GM12878 (cell line): ENCODE measurements around the gene TSC2. TPM values are rescaled to one million over a fixed set of nuclear protein-coding genes. Genes with fewer than 3 reads are reported as not detected.

Experiments used
- ATAC-seq: fragments of 200-7000 bp; cut with Tn5 transposase; 3 replicates; pipeline ENCODE4 v1.9.1; 2020; ENCODE audit warnings: mild to moderate bottlenecking, moderate library complexity
- BruUV-seq: library from RNA; stranded (reverse); fragments of 400-500 nt; replicated peaks from 2 replicates; lab custom pipeline; 2021; lab: Mats Ljungman, UMichigan
- CTCF ChIA-PET: fragments of 300-600 bp; sonication (Branson Sonifier 250); formaldehyde crosslinking; extraction: SDS; loops from one replicate; lab custom pipeline; 2021; ENCODE audit warnings: inconsistent platforms; lab: Yijun Ruan, JAX
- POLR2A ChIA-PET: fragments of 350-600 bp; formaldehyde crosslinking; extraction: SDS; loops from one replicate; lab custom pipeline; 2021; ENCODE audit warnings: inconsistent platforms; lab: Charles Lee
- RAD21 ChIA-PET: fragments of 300-600 bp; sonication (Branson Sonifier 250); formaldehyde crosslinking; loops from one replicate; lab custom pipeline; 2023; ENCODE audit warnings: antibody characterized with exemption; ENCODE audit not compliant: unreplicated experiment; lab: Charles Lee
- SMC1A ChIA-PET: fragments of 300-600 bp; sonication (Branson Sonifier 250); formaldehyde crosslinking; loops from one replicate; lab custom pipeline; 2023; ENCODE audit not compliant: unreplicated experiment, uncharacterized antibody; lab: Charles Lee
- DNase-seq: peaks from one replicate; pipeline ENCODE4 v3.0.0-alpha.2; 2011; ENCODE audit warnings: low read depth, low spot score
- FAIRE-seq: peaks from 3 replicates; lab custom pipeline; 2011; peaks lifted over from hg19 to GRCh38; lab: Jason Lieb, UNC
- H2AFZ ChIP-seq: 2 replicates; pipeline ENCODE4 v1.6.0; 2011; ENCODE audit warnings: low read depth, low read length, control low read depth; ENCODE audit not compliant: control insufficient read depth
- H3K27ac ChIP-seq: 2 replicates; pipeline ENCODE4 v1.5.1; 2011; ENCODE audit warnings: control low read depth; ENCODE audit not compliant: control insufficient read depth, insufficient read depth
- H3K27me3 ChIP-seq, 2 experiments: replicated peaks in 1 of 2; 2 replicates each; pipeline versions ENCODE4 v1.6.0 to v1.6.1; 2011; ENCODE audit warnings: low read length in 1 of 2; ENCODE audit not compliant: control insufficient read depth in 2 of 2, insufficient read depth in 2 of 2
- H3K36me3 ChIP-seq, 2 experiments: 2 replicates each; pipeline ENCODE4 v1.5.1; 2011; ENCODE audit warnings: low read length in 1 of 2; ENCODE audit not compliant: control insufficient read depth in 2 of 2, insufficient read depth in 2 of 2
- H3K4me1 ChIP-seq: 2 replicates; pipeline ENCODE4 v1.6.1; 2011; ENCODE audit warnings: mild to moderate bottlenecking, low read length, moderate library complexity, mixed read lengths; ENCODE audit not compliant: control insufficient read depth, insufficient read depth
- H3K4me2 ChIP-seq: 2 replicates; pipeline ENCODE4 v1.6.0; 2011; ENCODE audit warnings: control low read depth; ENCODE audit not compliant: control insufficient read depth, insufficient read depth
- H3K4me3 ChIP-seq: fragments of 200-600 bp; sonication (generic); 2 replicates; pipeline ENCODE4 v1.5.1; 2016
- H3K79me2 ChIP-seq: 2 replicates; pipeline ENCODE4 v1.6.0; 2011; ENCODE audit warnings: low read length; ENCODE audit not compliant: control insufficient read depth, insufficient read depth
- H3K9ac ChIP-seq: 2 replicates; pipeline ENCODE4 v1.8.0; 2011; ENCODE audit warnings: low read length, control low read depth, mixed read lengths; ENCODE audit not compliant: control insufficient read depth, insufficient read depth
- H3K9me3 ChIP-seq: replicated peaks from 3 replicates; pipeline ENCODE4 v1.5.1; 2011; ENCODE audit warnings: mild to moderate bottlenecking, low read length; ENCODE audit not compliant: control insufficient read depth, insufficient read depth
- H4K20me1 ChIP-seq: 2 replicates; pipeline ENCODE4 v1.6.0; 2011; ENCODE audit not compliant: control insufficient read depth, insufficient read depth
- CREM ChIP-seq: IDR thresholded peaks from 2 replicates; pipeline ENCODE4 v1.6.1; 2014; ENCODE audit warnings: antibody characterized with exemption, low read depth
- FOS ChIP-seq: IDR thresholded peaks from 3 replicates; pipeline ENCODE4 v1.6.1; 2011; ENCODE audit warnings: borderline replicate concordance; ENCODE audit not compliant: insufficient read length; ENCODE audit errors: extremely low read depth
- MTA2 ChIP-seq: fragments of 450-650 bp; IDR thresholded peaks from 2 replicates; pipeline ENCODE4 v1.6.1; 2016; ENCODE audit warnings: low read depth, mild to moderate bottlenecking, moderate library complexity
- MXI1 ChIP-seq: fragments of 150-350 bp; IDR thresholded peaks from 2 replicates; pipeline ENCODE4 v1.6.1; 2011; ENCODE audit warnings: low read depth, mild to moderate bottlenecking, inconsistent platforms, low read length, improper control_type of control experiment
- PAX8 ChIP-seq: fragments of 450-650 bp; IDR thresholded peaks from 2 replicates; pipeline ENCODE4 v1.6.1; 2017; ENCODE audit warnings: mild to moderate bottlenecking, moderate library complexity
- POLR2A ChIP-seq: IDR thresholded peaks from 2 replicates; pipeline ENCODE4 v1.6.1; 2011; ENCODE audit warnings: low read depth, mild to moderate bottlenecking, low read length
- SIX5 ChIP-seq: IDR thresholded peaks from 2 replicates; pipeline ENCODE4 v1.6.1; 2011; ENCODE audit warnings: mild to moderate bottlenecking, low read depth, low read length, moderate library complexity; ENCODE audit not compliant: severe bottlenecking
- SMC3 ChIP-seq: IDR thresholded peaks from 2 replicates; pipeline ENCODE4 v1.6.1; 2011; ENCODE audit warnings: low read length, improper control_type of control experiment, borderline replicate concordance
- SRF ChIP-seq, 2 experiments: IDR thresholded peaks; 2 replicates each; pipeline ENCODE4 v1.6.1; 2011; ENCODE audit warnings: low read depth in 2 of 2, low read length in 2 of 2, mild to moderate bottlenecking in 1 of 2, moderate library complexity in 1 of 2
- whole genome bisulfite sequencing: methylation state at CpG from one replicate; pipeline ENCODE4 v1.1.6; 2016; ENCODE audit warnings: low lambda C conversion rate; ENCODE audit not compliant: insufficient replicate concordance, insufficient coverage; ENCODE audit errors: missing lambda C conversion rate; 5-methylcytosine and 5-hydroxymethylcytosine counted together
- in situ Hi-C: fragments of 300-500 bp; cut with MboI; formaldehyde crosslinking; loops from 9 replicates; pipeline ENCODE4 v1.14.3; 2018; ENCODE audit warnings: mixed read lengths
- intact Hi-C: fragments of 100-400 bp; cut with micrococcal nuclease; formaldehyde crosslinking; loops from one replicate; pipeline ENCODE4 v1.14.2; 2022; ENCODE audit not compliant: unreplicated experiment
- polyA plus RNA-seq, 11 experiments: library from polyadenylated mRNA; depleted of rRNA in 4 of 11; unstranded in 6 of 11; stranded (reverse) in 5 of 11; fragments of >200 nt; fragmentation: Nextera tagmentation in 4 of 11; fragmentation: Illumina TruSeq in 1 of 11; extraction: Ambion mirVana in 4 of 11; extraction: Trizol in 1 of 11; gene quantifications; 1 replicate in 1 of 11; 2 replicates in 10 of 11; pipeline versions ENCODE4 v1.2.1 to v1.2.3, GENCODE V29; 2011 to 2016; ENCODE audit warnings: inconsistent platforms in 2 of 11, missing spikeins in 2 of 11, low read depth in 1 of 11
- total RNA-seq, 4 experiments: library from RNA; depleted of rRNA in 3 of 4; stranded (reverse); fragments of >200 nt in 3 of 4; fragmentation: Illumina TruSeq in 1 of 4; extraction: Trizol in 1 of 4; gene quantifications; 2 replicates each; pipeline versions ENCODE4 v1.2.1 to v1.2.3, GENCODE V29; 2013 to 2021
- TF ChIP-seq, protein P1 (sequence below): fragments of 450-650 bp; formaldehyde crosslinking; IDR thresholded peaks from 2 replicates; pipeline ENCODE4 v1.4.0; 2022; ENCODE audit warnings: mild to moderate bottlenecking, moderate library complexity
- TF ChIP-seq, protein P2 (sequence below): IDR thresholded peaks from 2 replicates; pipeline ENCODE4 v1.6.1; 2012; ENCODE audit warnings: low read depth, low read length, improper control_type of control experiment
- TF ChIP-seq, protein P3 (sequence below): IDR thresholded peaks from 2 replicates; pipeline ENCODE4 v1.6.1; 2012; ENCODE audit warnings: low read length, inconsistent platforms

TSC2 gene
- total and polyA plus RNA-seq, 10 of the 15 experiments (the other 5 are each of a cell fraction or from before 2014, with no cell fraction given), result 1.6 to 77.0 (median 21.6) TPM

DNA sequence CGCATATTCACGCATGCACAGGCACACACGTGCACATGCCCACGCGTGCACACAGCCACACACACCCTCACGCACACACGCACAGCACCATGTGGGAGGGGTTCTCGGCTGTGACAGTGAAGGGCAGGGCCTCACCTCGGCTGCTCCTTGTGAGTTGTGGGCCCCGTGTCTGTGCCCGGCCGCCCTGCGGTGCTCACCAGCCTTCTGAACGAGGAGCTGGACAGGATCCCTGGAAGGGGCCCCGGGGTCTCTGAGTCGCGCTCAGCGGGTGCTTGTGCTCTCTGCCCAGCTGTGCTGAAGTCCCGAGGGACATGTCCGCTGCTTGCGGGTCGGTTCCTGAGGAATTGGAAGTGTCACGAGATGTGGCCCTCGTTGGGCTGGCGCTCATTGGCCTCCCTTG lies 16.1 kb downstream of the TSC2 start:
- RAD21 ChIA-PET, result no interaction called here
- FAIRE-seq, result no peak
- no peak overlapping the region for H3K4me2 ChIP-seq
- H3K79me2 ChIP-seq, result no peaks in the 10 kb centered on the region
- no TSS peak for BruUV-seq
- SMC1A ChIA-PET, result no interaction called here
- WGBS, result 92% methylated on average over 25 of the region's 25 CpGs
- no peaks in the 10 kb centered on the region for H4K20me1 ChIP-seq
- H3K9ac ChIP-seq, result no peak overlapping the region
- ATAC-seq, result no peak
- CTCF ChIA-PET, result no interaction called here
- H3K4me3 ChIP-seq, result no peak overlapping the region
- H3K27ac ChIP-seq, result no peak overlapping the region
- H3K9me3 ChIP-seq, result no peaks in the 10 kb centered on the region
- H2AFZ ChIP-seq, result no peak overlapping the region
- H3K27me3 ChIP-seq, result no peaks in the 10 kb centered on the region
- intact Hi-C loops, result no loop called here
- in situ Hi-C loops, result no loop called here
- TF ChIP-seq SIX5 (no peak), POLR2A (no peak)
- H3K36me3 ChIP-seq, result peaks cover 1 to 3% of the 10 kb centered on the region in 2 experiments; a peak in 3 of 4 replicates
- POLR2A ChIA-PET, result interaction anchor here (0.6 kb wide), 1 partner anchor 13 kb away, joined by 8 read pairs; no protein-coding TSS in a partner anchor
- no peaks in the 10 kb centered on the region for H3K4me1 ChIP-seq
- DNase-seq, result no peak

DNA sequence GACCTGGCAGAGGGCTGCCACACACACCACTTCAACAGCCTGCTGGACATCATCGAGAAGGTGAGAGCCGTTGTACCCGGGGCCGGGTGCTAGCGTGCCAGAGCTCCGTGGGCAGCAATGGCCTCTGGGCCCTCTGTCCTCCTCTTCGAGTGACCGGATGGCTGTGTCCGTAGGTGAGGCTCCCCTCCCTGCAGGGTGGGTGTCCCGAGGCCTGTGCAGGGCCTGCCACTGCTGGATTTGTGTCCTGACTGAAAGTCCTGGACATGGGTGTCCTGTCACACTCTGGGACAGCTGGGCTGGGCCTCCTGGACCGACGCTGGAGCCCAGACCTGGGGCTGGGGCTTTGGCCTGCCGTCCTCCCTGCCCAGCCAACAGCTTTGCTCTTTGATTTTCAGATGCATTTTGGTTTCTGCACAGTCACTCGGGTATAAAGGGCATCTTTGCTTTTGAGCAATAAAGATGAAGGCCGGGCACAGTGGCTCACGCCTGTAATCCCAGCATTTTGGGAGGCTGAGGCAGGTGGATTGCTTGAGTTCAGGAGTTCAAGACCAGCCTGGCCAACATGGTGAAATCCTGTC lies 16.7 kb downstream of the TSC2 start:
- ChIA-PET RAD21 (interaction anchor here (0.7 kb wide), 1 partner anchor 175 kb away, joined by 3 read pairs; no protein-coding TSS in a partner anchor), CTCF (no interaction called here), SMC1A (no interaction called here), POLR2A (interaction anchor here (0.6 kb wide), 1 partner anchor 20 kb away, joined by 5 read pairs; no protein-coding TSS in a partner anchor)
- Histone ChIP-seq H2AFZ (no peak overlapping the region), H3K27me3 (no peaks in the 10 kb centered on the region), H3K9ac (no peak overlapping the region), H3K4me2 (no peak overlapping the region), H3K27ac (no peak overlapping the region), H3K36me3 (peaks cover 2 to 3% of the 10 kb centered on the region in 2 experiments; a peak in 3 of 4 replicates), H3K9me3 (no peaks in the 10 kb centered on the region), H3K4me1 (no peaks in the 10 kb centered on the region), H4K20me1 (no peaks in the 10 kb centered on the region), H3K4me3 (no peak overlapping the region), H3K79me2 (no peaks in the 10 kb centered on the region)
- intact Hi-C loops, result no loop called here
- in situ Hi-C loops, result no loop called here
- WGBS, result 92% methylated on average over 16 of the region's 16 CpGs
- ATAC-seq (no peak), FAIRE-seq (no peak), DNase-seq (no peak)
- BruUV-seq, result no TSS peak
- TF ChIP-seq PAX8, result no peak
- no peak for TF ChIP-seq SMC3
- TF ChIP-seq, protein P1, sequence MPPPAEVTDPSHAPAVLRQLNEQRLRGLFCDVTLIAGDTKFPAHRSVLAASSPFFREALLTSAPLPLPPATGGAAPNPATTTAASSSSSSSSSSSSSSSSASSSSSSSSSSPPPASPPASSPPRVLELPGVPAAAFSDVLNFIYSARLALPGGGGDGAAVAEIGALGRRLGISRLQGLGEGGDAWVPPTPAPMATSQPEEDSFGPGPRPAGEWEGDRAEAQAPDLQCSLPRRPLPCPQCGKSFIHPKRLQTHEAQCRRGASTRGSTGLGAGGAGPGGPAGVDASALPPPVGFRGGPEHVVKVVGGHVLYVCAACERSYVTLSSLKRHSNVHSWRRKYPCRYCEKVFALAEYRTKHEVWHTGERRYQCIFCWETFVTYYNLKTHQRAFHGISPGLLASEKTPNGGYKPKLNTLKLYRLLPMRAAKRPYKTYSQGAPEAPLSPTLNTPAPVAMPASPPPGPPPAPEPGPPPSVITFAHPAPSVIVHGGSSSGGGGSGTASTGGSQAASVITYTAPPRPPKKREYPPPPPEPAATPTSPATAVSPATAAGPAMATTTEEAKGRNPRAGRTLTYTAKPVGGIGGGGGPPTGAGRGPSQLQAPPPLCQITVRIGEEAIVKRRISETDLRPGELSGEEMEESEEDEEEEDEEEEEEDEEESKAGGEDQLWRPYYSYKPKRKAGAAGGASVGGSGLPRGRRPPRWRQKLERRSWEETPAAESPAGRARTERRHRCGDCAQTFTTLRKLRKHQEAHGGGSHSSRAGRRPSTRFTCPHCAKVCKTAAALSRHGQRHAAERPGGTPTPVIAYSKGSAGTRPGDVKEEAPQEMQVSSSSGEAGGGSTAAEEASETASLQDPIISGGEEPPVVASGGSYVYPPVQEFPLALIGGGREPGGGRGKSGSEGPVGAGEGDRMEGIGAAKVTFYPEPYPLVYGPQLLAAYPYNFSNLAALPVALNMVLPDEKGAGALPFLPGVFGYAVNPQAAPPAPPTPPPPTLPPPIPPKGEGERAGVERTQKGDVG, result no peak
- TF ChIP-seq, protein P2, sequence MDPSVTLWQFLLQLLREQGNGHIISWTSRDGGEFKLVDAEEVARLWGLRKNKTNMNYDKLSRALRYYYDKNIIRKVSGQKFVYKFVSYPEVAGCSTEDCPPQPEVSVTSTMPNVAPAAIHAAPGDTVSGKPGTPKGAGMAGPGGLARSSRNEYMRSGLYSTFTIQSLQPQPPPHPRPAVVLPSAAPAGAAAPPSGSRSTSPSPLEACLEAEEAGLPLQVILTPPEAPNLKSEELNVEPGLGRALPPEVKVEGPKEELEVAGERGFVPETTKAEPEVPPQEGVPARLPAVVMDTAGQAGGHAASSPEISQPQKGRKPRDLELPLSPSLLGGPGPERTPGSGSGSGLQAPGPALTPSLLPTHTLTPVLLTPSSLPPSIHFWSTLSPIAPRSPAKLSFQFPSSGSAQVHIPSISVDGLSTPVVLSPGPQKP, result no peak
- TF ChIP-seq, protein P3, sequence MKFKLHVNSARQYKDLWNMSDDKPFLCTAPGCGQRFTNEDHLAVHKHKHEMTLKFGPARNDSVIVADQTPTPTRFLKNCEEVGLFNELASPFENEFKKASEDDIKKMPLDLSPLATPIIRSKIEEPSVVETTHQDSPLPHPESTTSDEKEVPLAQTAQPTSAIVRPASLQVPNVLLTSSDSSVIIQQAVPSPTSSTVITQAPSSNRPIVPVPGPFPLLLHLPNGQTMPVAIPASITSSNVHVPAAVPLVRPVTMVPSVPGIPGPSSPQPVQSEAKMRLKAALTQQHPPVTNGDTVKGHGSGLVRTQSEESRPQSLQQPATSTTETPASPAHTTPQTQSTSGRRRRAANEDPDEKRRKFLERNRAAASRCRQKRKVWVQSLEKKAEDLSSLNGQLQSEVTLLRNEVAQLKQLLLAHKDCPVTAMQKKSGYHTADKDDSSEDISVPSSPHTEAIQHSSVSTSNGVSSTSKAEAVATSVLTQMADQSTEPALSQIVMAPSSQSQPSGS, result no peak
- TF ChIP-seq CREM, result no peak
- no peak for TF ChIP-seq MTA2
- no peak for TF ChIP-seq FOS
- TF ChIP-seq MXI1, result no peak
- no peak for TF ChIP-seq SRF (IDR thresholded peaks at IDR 0.05; ENCODE audit: low read depth in 2 of 2, low read length in 2 of 2)
